HG02943 (cell line): ENCODE data around the gene AGAP4.
"Not testable (repeated sequence)": the region's sequence is repeated elsewhere in the genome, so short reads cannot be mapped to it uniquely, and the experiment has no call there.

ENCODE experiments used
- ATAC-seq: cut with Tn5 transposase; IDR thresholded peaks from one replicate; pipeline ENCODE4 v1.9.1; 2021; ENCODE audit warnings: mild to moderate bottlenecking, low read depth, moderate library complexity; ENCODE audit not compliant: unreplicated experiment

AGAP4 gene

GRCh38 chr10:45847400-45847799 lies at the start of gene AGAP4:
Gene AGAP4, minus strand, starts transcription at chr10:45847500. Its CDS starts 153 bp downstream, at chr10:45847347.
- ATAC-seq = not testable (repeated sequence)

- ATAC-seq = not testable (repeated sequence)
Observed at GRCh38 chr10:45890721-45891120, 43.4 kb upstream of the AGAP4 start.

GRCh38 chr10:45889539-45890230 lies 42.4 kb upstream of the AGAP4 start:
- ATAC-seq = not testable (repeated sequence)

GRCh38 chr10:45882880-45883279 lies 35.6 kb upstream of the AGAP4 start:
- ATAC-seq = not testable (repeated sequence)

GRCh38 chr10:45865404-45865803 lies 18.1 kb upstream of the AGAP4 start:
- ATAC-seq = not testable (repeated sequence)

GRCh38 chr10:45864264-45864663 lies 17.0 kb upstream of the AGAP4 start:
- ATAC-seq = not testable (repeated sequence)

- not testable (repeated sequence) for ATAC-seq
Observed at GRCh38 chr10:45863632-45864031, 16.3 kb upstream of the AGAP4 start.

GRCh38 chr10:45857931-45858330 lies 10.6 kb upstream of the AGAP4 start:
- ATAC-seq = not testable (repeated sequence)

GRCh38 chr10:45848467-45848866 lies 1.2 kb upstream of the AGAP4 start:
- not testable (repeated sequence) for ATAC-seq

- ATAC-seq = not testable (repeated sequence)
Observed at GRCh38 chr10:45822918-45823317, 24.4 kb downstream of the AGAP4 start.

GRCh38 chr10:45820107-45820830 lies 27.0 kb downstream of the AGAP4 start:
- ATAC-seq = not testable (repeated sequence)

- no peak for ATAC-seq
Observed at GRCh38 chr10:45819552-45819951, 27.7 kb downstream of the AGAP4 start.

GRCh38 chr10:45817912-45818311 lies 29.4 kb downstream of the AGAP4 start:
- no peak for ATAC-seq

GRCh38 chr10:45817130-45817859 lies 30.0 kb downstream of the AGAP4 start:
- ATAC-seq = no peak

- ATAC-seq = not testable (repeated sequence)
Observed at GRCh38 chr10:45814146-45814545, 33.2 kb downstream of the AGAP4 start.

- ATAC-seq = not testable (repeated sequence)
Observed at GRCh38 chr10:45812959-45813358, 34.3 kb downstream of the AGAP4 start.

GRCh38 chr10:45811075-45811474 lies 36.2 kb downstream of the AGAP4 start:
- ATAC-seq = no peak

- ATAC-seq = no peak
Observed at GRCh38 chr10:45809837-45810236, 37.5 kb downstream of the AGAP4 start.

- not testable (repeated sequence) for ATAC-seq
Observed at GRCh38 chr10:45804996-45805395, 42.3 kb downstream of the AGAP4 start.

- not testable (repeated sequence) for ATAC-seq
Observed at GRCh38 chr10:45803060-45804010, 44.0 kb downstream of the AGAP4 start.
